HEK293T (cell line): ENCODE results near the gene TNPO3.

ENCODE experiments used
- ARNT ChIP-seq: fragments of 450-650 bp; IDR thresholded peaks from 2 replicates; pipeline ENCODE4 v1.6.1; 2017; ENCODE audit warnings: mild to moderate bottlenecking
- FOXA1 ChIP-seq: fragments of 450-650 bp; IDR thresholded peaks from 2 replicates; pipeline ENCODE4 v1.6.1; 2016; ENCODE audit warnings: mild to moderate bottlenecking
- FOXK2 ChIP-seq: fragments of 450-650 bp; IDR thresholded peaks from 2 replicates; pipeline ENCODE4 v1.6.1; 2016; ENCODE audit warnings: mild to moderate bottlenecking
- HDGF ChIP-seq: fragments of 450-650 bp; IDR thresholded peaks from 2 replicates; pipeline ENCODE4 v1.6.1; 2017; ENCODE audit warnings: antibody characterized with exemption, borderline replicate concordance
- SP1 ChIP-seq: fragments of 450-650 bp; IDR thresholded peaks from 2 replicates; pipeline ENCODE4 v1.6.1; 2017

DNA sequence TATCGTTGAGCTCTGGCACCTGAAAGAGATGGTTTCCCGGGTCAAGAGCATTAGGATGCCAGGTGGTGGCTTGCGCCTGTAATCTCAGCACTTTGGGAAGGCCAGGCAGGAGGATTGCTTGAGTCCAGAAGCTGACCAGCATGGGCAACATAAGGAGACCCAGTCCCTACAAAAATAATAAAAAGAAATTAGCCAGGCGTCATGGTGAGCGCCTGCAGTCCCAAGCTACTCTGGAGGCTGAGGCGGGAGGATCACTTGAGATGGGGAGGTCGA is 138.3 kb downstream of the TNPO3 start:
- no peak for TF ChIP-seq FOXA1
- no peak for TF ChIP-seq SP1
- no peak for TF ChIP-seq ARNT
- TF ChIP-seq FOXK2, result no peak
- no peak for TF ChIP-seq HDGF
